Stimulated activated naive B cell treated with anti-CD40 and anti-IgM and Interleukin-4, amounts not matched to agents 10 μg/mL and 1 μg/mL and 100 μg/mL, for 72 hours (primary cell): Measurements from ENCODE around the gene HPN.
A peak's percentile ranks its signal among the peaks of the same experiment; 100 is the strongest.
"Not testable (repeated sequence)": the region's sequence is repeated elsewhere in the genome, so short reads cannot be mapped to it uniquely, and the experiment has no call there.

Experiments
- ATAC-seq, 2 donors: fragments of 150-1000 bp; cut with Tn5 transposase; replicated peaks; 2 replicates each; pipeline ENCODE4 v1.10.0; 2021; ENCODE audit warnings: moderate library complexity in 1 of 2
- DNase-seq: peaks from one replicate; pipeline ENCODE4 v3.0.0; 2021
- H3K27ac Mint-ChIP-seq: one replicate; pipeline ENCODE4 v1.8.0; 2022; ENCODE audit warnings: mild to moderate bottlenecking, mixed read lengths
- H3K27me3 Mint-ChIP-seq, 2 donors: one replicate each; pipeline ENCODE4 v1.8.0; 2022; ENCODE audit warnings: mixed read lengths in 2 of 2
- H3K36me3 Mint-ChIP-seq, 2 donors: one replicate each; pipeline ENCODE4 v1.8.0; 2022; ENCODE audit warnings: mixed read lengths in 2 of 2, mild to moderate bottlenecking in 1 of 2
- H3K4me1 Mint-ChIP-seq, 2 donors: one replicate each; pipeline ENCODE4 v1.8.0; 2022; ENCODE audit warnings: mixed read lengths in 2 of 2, mild to moderate bottlenecking in 1 of 2
- H3K4me3 Mint-ChIP-seq, 2 donors: one replicate each; pipeline ENCODE4 v1.8.0; 2022; ENCODE audit warnings: mild to moderate bottlenecking in 2 of 2, mixed read lengths in 2 of 2, moderate library complexity in 1 of 2
- H3K9me3 Mint-ChIP-seq, 2 donors: one replicate each; pipeline ENCODE4 v1.8.0; 2022; ENCODE audit warnings: mixed read lengths in 2 of 2, mild to moderate bottlenecking in 1 of 2

The HPN gene

GRCh38 chr19:35004517-35005255 is 36.8 kb upstream of the HPN start:
- Mint-ChIP-seq H3K4me1 (peaks cover 42 to 45% of the 10 kb centered on the region in 2 donors), H3K27me3 (no peaks in the 10 kb centered on the region), H3K4me3 (peak overlapping the region in 1 of 2 donors; percentile 48), H3K36me3 (peaks cover 29 to 57% of the 10 kb centered on the region in 2 donors), H3K9me3 (no peaks in the 10 kb centered on the region), H3K27ac (peak overlapping the region; percentile 62)
- ATAC-seq = no peak
- DNase-seq = no peak

- Mint-ChIP-seq H3K27ac (no peak overlapping the region), H3K9me3 (no peaks in the 10 kb centered on the region), H3K27me3 (no peaks in the 10 kb centered on the region), H3K4me1 (peaks cover 42 to 52% of the 10 kb centered on the region in 2 donors), H3K36me3 (peaks cover 34 to 61% of the 10 kb centered on the region in 2 donors), H3K4me3 (no peak overlapping the region)
- DNase-seq = no peak
- no peak for ATAC-seq
Measured at GRCh38 chr19:35005256-35005977, 36.1 kb upstream of the HPN start.

- peaks cover 40 to 54% of the 10 kb centered on the region in 2 donors for H3K4me1 Mint-ChIP-seq
- H3K27me3 Mint-ChIP-seq, DNase-seq, H3K27ac Mint-ChIP-seq, H3K4me3 Mint-ChIP-seq, ATAC-seq, H3K9me3 Mint-ChIP-seq: not testable (repeated sequence)
- peaks cover 38 to 61% of the 10 kb centered on the region in 2 donors for H3K36me3 Mint-ChIP-seq
Measured at GRCh38 chr19:35006007-35006341, 35.5 kb upstream of the HPN start.

- Mint-ChIP-seq H3K36me3 (peaks cover 41 to 61% of the 10 kb centered on the region in 2 donors), H3K9me3 (no peaks in the 10 kb centered on the region), H3K4me3 (no peak overlapping the region), H3K4me1 (peaks cover 39 to 54% of the 10 kb centered on the region in 2 donors), H3K27ac (peak overlapping the region; percentile 20), H3K27me3 (no peaks in the 10 kb centered on the region)
- ATAC-seq (no peak), DNase-seq (no peak)
Measured at GRCh38 chr19:35006342-35006998, 35.1 kb upstream of the HPN start.

- Mint-ChIP-seq H3K4me1 (peaks cover 38 to 54% of the 10 kb centered on the region in 2 donors), H3K27ac (peak overlapping the region; percentile 20), H3K4me3 (no peak overlapping the region), H3K27me3 (no peaks in the 10 kb centered on the region), H3K9me3 (no peaks in the 10 kb centered on the region), H3K36me3 (peaks cover 43 to 58% of the 10 kb centered on the region in 2 donors)
- ATAC-seq = no peak
- no peak for DNase-seq
Measured at GRCh38 chr19:35006999-35007365, 34.5 kb upstream of the HPN start.

- ATAC-seq, H3K27me3 Mint-ChIP-seq, H3K4me3 Mint-ChIP-seq, DNase-seq, H3K9me3 Mint-ChIP-seq: not testable (repeated sequence)
- H3K27ac Mint-ChIP-seq = peak overlapping the region; percentile 51
- H3K4me1 Mint-ChIP-seq = peaks cover 39 to 54% of the 10 kb centered on the region in 2 donors
- H3K36me3 Mint-ChIP-seq = peaks cover 43 to 58% of the 10 kb centered on the region in 2 donors
Measured at GRCh38 chr19:35007427-35007826, 34.1 kb upstream of the HPN start.

- H3K4me3 Mint-ChIP-seq = no peak overlapping the region
- peaks cover 50 to 60% of the 10 kb centered on the region in 2 donors for H3K36me3 Mint-ChIP-seq
- H3K9me3 Mint-ChIP-seq = no peaks in the 10 kb centered on the region
- H3K27me3 Mint-ChIP-seq = no peaks in the 10 kb centered on the region
- DNase-seq = no peak
- ATAC-seq = no peak
- peaks cover 41 to 54% of the 10 kb centered on the region in 2 donors for H3K4me1 Mint-ChIP-seq
- H3K27ac Mint-ChIP-seq = peak overlapping the region; percentile 56
Measured at GRCh38 chr19:35008891-35009341, 32.6 kb upstream of the HPN start.

GRCh38 chr19:35009424-35010415 is 31.8 kb upstream of the HPN start:
- peaks cover 38 to 53% of the 10 kb centered on the region in 2 donors for H3K4me1 Mint-ChIP-seq
- ATAC-seq (no peak), DNase-seq (no peak)
- H3K27me3 Mint-ChIP-seq = no peaks in the 10 kb centered on the region
- H3K27ac Mint-ChIP-seq = peak overlapping the region; percentile 5
- H3K36me3 Mint-ChIP-seq = peaks cover 51 to 63% of the 10 kb centered on the region in 2 donors
- no peak overlapping the region for H3K4me3 Mint-ChIP-seq
- H3K9me3 Mint-ChIP-seq = no peaks in the 10 kb centered on the region

- DNase-seq = no peak
- H3K4me3 Mint-ChIP-seq = peak overlapping the region in 1 of 2 donors; percentile 14
- H3K9me3 Mint-ChIP-seq = no peaks in the 10 kb centered on the region
- H3K27me3 Mint-ChIP-seq = no peaks in the 10 kb centered on the region
- H3K27ac Mint-ChIP-seq = peak overlapping the region; percentile 9
- peaks cover 52 to 67% of the 10 kb centered on the region in 2 donors for H3K36me3 Mint-ChIP-seq
- H3K4me1 Mint-ChIP-seq = peaks cover 36 to 54% of the 10 kb centered on the region in 2 donors
- ATAC-seq = no peak
Measured at GRCh38 chr19:35011091-35011689, 30.3 kb upstream of the HPN start.

GRCh38 chr19:35011737-35012682 is 29.5 kb upstream of the HPN start:
- no peak for DNase-seq
- Mint-ChIP-seq H3K9me3 (no peaks in the 10 kb centered on the region), H3K4me3 (no peak overlapping the region), H3K27me3 (no peaks in the 10 kb centered on the region), H3K27ac (peak overlapping the region; percentile 93), H3K4me1 (peaks cover 31 to 48% of the 10 kb centered on the region in 2 donors), H3K36me3 (peaks cover 47 to 62% of the 10 kb centered on the region in 2 donors)
- ATAC-seq = no peak

- Mint-ChIP-seq H3K36me3 (peaks cover 57 to 70% of the 10 kb centered on the region in 2 donors), H3K27ac (peak overlapping the region; percentile 93), H3K9me3 (no peaks in the 10 kb centered on the region), H3K4me1 (peaks cover 39 to 56% of the 10 kb centered on the region in 2 donors), H3K27me3 (no peaks in the 10 kb centered on the region), H3K4me3 (peak overlapping the region; percentile 41 to 54)
- DNase-seq = peak; percentile 62
- ATAC-seq = peak; percentile 79 to 83
Measured at GRCh38 chr19:35013041-35013819, 28.3 kb upstream of the HPN start.
